Kidney capillary endothelial cell (primary cell): Measurements from ENCODE around the gene NKX2-3.
A peak's percentile ranks its signal among the peaks of the same experiment; 100 is the strongest.

Source experiments
- DNase-seq: peaks from one replicate; pipeline ENCODE4 v3.0.0-alpha.2; 2018; ENCODE audit warnings: low spot score

The NKX2-3 gene

DNA sequence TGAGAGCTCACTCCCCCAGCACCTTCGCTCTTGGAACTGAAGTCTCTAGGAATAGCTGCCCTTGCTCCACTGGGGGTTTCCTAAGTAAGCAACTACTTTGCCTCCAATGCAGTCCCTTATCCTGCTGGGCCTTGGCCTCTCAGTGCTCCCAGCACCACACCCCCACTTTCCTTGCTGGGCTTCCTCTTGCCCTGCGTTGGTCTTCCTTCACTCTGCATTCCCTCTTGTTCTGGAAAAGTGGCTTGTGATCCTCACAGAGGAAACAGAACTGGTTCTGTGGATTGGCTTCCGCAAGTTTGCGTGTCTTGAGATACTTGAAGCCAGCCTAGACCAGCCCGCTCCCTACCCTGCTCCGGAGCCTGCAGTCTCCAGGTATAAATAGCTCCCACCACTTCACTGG lies 6.4 kb downstream of the NKX2-3 start:
- DNase-seq, result no peak

DNA sequence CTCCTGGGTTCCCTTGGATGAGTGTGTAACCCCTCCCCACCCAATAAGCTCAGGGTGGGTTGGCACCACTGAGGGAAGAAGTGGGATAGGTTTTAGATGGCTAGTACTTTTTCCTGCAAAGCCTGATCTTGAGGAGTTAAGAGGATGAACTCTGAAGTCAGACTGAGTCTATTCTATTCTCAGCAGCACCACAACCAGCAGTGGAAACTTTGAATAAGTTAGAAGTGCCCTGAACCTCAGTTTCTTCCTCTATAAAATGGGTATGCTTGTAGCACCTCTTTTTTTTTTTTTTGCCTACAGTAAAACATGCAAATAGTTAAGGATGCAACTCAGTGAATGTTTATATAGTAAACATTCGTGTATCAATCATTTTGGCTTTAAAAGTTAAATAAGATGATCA lies 7.1 kb downstream of the NKX2-3 start:
- DNase-seq, result no peak

- DNase-seq, result no peak
Observed at GRCh38 chr10:99540306-99540656, 7.5 kb downstream of the NKX2-3 start.

DNA sequence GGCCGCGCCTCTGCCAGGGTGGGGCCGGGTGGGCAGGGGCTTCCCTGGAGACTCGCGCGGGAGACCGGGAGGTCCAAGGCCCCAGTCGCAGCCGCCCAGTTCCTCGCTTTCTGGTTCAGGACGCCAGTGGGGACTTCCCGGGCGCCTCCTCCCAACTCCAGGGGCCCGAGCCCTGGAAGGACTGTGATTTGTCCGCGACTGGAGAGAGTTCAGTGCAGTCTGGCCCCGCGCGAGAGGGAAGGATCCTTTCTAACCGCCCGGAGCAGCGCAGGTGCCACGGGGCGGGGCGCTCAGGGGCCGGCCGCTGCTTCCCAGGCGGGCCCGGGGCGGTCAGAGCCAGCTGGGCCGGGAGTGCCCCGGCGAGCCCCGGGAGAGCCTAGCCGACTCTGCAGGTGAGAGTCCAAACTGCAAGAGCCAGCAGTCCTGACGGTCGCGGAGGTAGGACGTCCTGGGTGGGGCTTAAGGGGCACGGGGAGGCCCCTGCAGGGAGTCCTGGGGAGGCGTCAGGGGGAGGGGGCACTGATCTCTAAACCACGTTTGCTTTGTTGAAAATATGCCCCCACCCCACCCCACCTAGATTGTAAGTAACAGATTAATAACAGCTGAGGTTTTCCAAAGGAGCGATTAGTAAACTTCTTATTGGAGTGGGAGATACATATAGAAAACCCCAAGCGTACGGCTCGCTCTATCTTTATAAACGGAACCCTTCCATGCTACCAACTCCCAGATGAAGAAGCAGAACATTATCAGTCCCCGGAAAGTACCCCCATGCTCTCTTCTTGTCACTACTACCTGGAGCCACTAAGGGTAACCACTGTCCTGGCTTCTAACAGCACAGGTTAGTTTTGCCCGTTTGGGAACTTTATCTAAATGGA lies 8.2 kb downstream of the NKX2-3 start:
- no peak for DNase-seq

GRCh38 chr10:99544322-99544721 lies 11.6 kb downstream of the NKX2-3 start:
- DNase-seq, result no peak

DNA sequence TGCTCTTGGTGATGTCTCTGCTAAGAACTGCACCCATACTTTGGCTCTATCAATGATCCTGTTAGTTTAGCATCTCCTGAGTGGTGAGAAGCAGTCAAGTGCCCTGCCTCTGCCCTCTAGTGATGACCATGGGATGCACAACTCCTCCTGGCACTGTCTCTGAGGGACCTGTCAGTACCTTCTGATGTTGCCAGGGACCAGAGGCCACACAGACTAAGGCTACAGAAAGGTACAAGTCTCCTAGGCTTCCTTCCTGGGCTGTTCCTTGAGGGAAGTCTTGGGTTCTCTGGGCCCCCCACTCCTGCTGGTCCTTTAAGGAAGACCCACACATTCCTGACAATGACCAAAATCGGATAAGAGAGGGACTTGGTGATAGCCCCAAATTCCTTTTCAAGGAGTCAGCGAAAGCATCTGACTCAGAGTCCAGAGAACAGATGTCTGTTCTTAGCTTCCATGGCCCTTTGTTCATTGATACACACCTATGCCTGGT lies 15.3 kb downstream of the NKX2-3 start:
- DNase-seq, result no peak

GRCh38 chr10:99551158-99551557 lies 18.4 kb downstream of the NKX2-3 start:
- DNase-seq, result no peak

- no peak for DNase-seq
Observed at GRCh38 chr10:99551616-99552015, 18.9 kb downstream of the NKX2-3 start.

GRCh38 chr10:99555371-99555770 lies 22.6 kb downstream of the NKX2-3 start:
- no peak for DNase-seq

DNA sequence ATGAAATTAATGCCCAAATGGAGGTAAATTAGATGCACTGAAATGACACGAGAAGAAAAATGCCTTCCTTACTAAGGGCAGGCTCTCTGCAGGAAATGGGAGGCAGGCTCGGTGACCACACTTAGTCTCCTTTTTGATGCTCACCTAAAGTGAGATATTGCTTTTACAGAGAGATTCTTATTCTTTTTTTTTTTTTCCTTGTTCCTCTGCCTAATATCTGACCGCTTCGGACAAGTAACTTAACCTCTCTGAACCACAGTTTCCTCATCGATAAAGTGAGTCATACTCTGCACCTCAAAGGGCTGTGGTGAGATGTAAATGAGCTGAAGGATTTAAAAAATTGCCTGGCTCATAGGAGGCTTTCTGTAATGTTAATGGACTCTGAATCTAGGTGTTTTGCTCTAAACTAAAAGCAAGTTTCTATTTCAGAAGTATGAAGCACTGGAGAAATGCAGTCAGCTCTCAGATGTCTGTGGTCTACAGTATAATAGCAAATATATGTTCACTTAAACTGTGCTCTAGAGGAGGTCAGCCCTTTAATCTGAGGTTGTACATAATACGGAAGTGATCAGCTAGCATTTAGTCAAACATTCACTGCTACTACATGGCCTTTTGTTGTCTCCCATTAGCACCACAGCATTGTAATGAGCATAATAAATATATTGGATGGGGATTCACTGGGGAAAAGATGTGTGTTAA lies 23.2 kb downstream of the NKX2-3 start:
- DNase-seq, result no peak

DNA sequence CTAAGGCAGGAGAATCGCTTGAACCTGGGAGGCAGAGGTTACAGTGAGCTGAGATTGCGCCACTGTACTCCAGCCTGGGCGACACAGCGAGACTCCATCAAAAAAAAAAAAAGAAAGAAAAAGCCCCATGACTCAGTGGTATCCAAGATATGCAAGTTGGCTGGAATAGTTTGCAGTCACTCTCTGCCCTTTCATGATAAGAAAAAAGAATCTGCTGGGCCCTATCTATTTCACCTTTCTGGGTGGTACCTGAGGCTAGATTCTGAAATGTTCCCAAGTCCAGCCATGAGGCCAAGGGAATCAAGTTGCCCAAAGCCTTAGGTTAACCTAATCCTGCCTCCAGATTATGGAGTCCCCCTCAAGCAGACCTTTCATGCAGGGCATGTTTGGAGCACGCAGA lies 24.3 kb downstream of the NKX2-3 start:
- no peak for DNase-seq

GRCh38 chr10:99558708-99559107 lies 26.0 kb downstream of the NKX2-3 start:
- no peak for DNase-seq

GRCh38 chr10:99560277-99561126 lies 27.8 kb downstream of the NKX2-3 start:
- DNase-seq, result peak; percentile 65

- DNase-seq, result no peak
Observed at GRCh38 chr10:99562631-99563030, 29.9 kb downstream of the NKX2-3 start.

- DNase-seq, result no peak
Observed at GRCh38 chr10:99564361-99564760, 31.6 kb downstream of the NKX2-3 start.

- DNase-seq, result no peak
Observed at GRCh38 chr10:99565166-99565565, 32.4 kb downstream of the NKX2-3 start.

- DNase-seq, result no peak
Observed at GRCh38 chr10:99569253-99569939, 36.7 kb downstream of the NKX2-3 start.

GRCh38 chr10:99569961-99570360 lies 37.2 kb downstream of the NKX2-3 start:
- no peak for DNase-seq

- no peak for DNase-seq
Observed at GRCh38 chr10:99571816-99572215, 39.1 kb downstream of the NKX2-3 start.

DNA sequence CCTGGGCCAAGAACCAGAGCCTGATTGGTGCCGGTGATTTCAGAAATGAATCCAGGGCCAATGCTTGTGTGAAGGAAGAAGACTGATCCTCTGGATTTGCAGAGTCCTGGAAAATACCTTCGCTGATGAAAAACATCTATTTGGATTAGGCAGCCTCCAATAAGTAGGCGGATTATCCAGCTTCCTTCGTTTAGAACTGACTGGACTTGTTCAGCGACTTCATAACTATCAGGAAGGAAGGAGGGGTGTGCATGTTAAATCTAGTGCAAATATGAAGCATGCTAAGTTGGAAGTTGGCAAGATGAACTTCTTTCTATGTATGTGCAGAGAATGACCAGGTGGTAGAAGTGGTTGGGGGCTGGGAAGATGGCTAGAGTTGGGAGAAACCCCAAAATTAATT lies 41.0 kb downstream of the NKX2-3 start:
- no peak for DNase-seq

- DNase-seq, result no peak
Observed at GRCh38 chr10:99579971-99580370, 47.2 kb downstream of the NKX2-3 start.

DNA sequence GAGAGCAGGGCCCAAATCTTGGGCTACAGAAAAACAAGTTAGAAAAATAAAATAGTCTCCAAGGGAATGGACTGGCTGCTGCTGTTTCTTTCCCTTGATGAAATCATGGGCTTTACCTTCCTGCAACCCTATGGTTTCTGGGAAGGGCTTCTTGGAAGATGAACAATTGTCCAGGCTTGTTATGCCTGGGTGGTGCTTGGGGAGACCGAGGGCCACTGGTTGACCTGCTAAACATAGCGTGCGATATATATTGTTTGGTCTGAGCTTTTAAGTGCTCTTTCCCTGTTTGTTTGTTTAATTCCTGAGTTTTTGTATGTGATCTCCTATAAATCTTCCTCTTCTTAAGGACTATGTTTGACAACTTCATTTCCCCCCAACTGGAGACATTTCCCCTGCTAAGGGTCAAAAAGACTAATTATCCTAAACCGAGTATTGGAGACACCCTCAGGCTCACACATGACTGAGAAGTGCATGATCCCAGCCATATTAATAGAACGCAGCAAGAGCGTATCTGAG lies 49.6 kb downstream of the NKX2-3 start:
- no peak for DNase-seq
